GM18873 (cell line): Measurements from ENCODE around the gene PLCXD3.

Experiments used
- ATAC-seq: cut with Tn5 transposase; IDR thresholded peaks from one replicate; pipeline ENCODE4 v1.9.1; 2021; ENCODE audit warnings: mild to moderate bottlenecking, moderate library complexity, moderate number of reproducible peaks; ENCODE audit not compliant: unreplicated experiment, low FRiP score

PLCXD3 gene

GRCh38 chr5:41305056-41305455 lies 205.3 kb downstream of the PLCXD3 start:
- no peak for ATAC-seq

- no peak for ATAC-seq
Measured at GRCh38 chr5:41296066-41296465, 214.3 kb downstream of the PLCXD3 start.

- ATAC-seq, result no peak
Measured at GRCh38 chr5:41291323-41291722, 219.1 kb downstream of the PLCXD3 start.

GRCh38 chr5:41290810-41291209 lies 219.6 kb downstream of the PLCXD3 start:
- no peak for ATAC-seq

- no peak for ATAC-seq
Measured at GRCh38 chr5:41289970-41290464, 220.4 kb downstream of the PLCXD3 start.

GRCh38 chr5:41286696-41287095 lies 223.7 kb downstream of the PLCXD3 start:
- ATAC-seq, result no peak

- no peak for ATAC-seq
Measured at GRCh38 chr5:41286165-41286564, 224.2 kb downstream of the PLCXD3 start.

DNA sequence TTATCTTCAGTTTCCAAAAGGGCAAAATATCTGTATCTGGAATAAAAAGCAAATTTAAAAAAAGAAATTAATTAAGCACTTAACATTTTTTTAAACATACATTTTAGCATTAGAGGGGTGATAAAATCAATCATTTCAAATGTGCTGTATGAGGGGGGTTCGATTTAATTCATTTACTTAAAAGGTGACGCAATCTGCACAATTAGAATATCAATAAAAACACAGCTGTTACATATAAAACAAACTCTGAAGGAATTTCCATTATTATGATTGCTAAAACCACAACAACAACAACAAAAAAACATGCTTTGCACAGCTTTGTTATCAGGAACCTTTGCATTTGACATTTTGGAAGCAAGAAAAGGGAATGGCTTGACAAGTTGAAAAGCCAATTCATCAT lies 225.5 kb downstream of the PLCXD3 start:
- ATAC-seq, result no peak

GRCh38 chr5:41281215-41281810 lies 229.1 kb downstream of the PLCXD3 start:
- ATAC-seq, result no peak

GRCh38 chr5:41279040-41279439 lies 231.4 kb downstream of the PLCXD3 start:
- no peak for ATAC-seq

- ATAC-seq, result no peak
Measured at GRCh38 chr5:41277476-41278245, 232.7 kb downstream of the PLCXD3 start.

GRCh38 chr5:41275813-41276512 lies 234.4 kb downstream of the PLCXD3 start:
- peak; percentile 54 for ATAC-seq

DNA sequence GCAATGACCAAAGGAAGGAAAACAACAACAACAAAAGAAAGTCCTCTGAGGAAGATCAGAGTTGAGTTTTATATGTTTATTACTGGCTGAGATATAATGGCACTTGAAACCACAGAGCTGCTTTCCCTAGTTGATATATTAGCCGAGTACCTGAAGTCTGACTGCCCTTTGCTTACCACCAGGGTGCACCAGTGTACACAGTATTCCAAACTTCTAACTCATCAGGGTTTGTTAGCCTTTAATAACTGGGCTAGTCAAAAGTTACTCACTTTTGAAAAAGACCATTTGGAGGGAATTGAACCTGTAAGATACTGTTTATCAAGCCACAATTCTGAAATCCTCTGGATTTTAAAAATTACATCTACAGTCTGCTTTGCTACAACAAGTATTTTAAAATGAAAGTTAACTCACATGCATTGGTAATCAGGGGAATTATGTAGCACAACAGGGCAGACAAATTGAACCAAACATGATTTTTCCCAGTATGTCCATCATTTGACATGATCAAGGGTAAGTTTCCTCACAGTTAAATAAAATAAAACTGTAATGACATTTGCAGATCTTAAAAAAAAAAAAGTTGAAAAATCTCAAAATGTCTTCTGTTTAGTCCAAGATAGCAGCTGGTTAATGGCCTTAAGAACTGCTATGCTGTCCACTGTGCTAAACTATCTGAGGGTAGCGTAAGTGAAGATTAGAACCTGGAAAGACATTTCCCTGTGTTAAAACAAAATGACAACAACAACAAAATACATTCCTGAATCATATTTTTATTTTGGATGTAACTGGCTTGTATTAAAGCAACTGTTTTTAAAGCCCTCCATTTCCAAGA lies 239.8 kb downstream of the PLCXD3 start:
- ATAC-seq, result peak; percentile 89

DNA sequence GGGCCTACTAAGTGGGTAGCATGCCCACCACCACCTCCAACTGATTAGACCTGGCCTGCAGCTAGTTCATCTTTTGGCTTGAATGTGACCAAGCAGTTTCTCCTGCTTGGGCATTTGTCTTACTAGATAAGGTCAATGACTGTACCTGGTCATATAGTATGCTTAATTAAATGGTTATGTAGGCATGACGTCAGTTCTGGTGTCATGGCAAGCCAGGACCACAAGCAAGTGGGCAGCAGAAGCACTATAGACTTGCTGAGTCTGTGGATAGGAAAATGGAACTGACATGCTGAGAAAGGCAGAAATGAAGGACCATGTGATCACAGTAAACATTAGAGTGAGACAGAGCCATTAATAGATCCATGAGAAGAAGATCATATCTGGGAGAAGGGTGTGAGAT lies 241.5 kb downstream of the PLCXD3 start:
- no peak for ATAC-seq

- ATAC-seq, result no peak
Measured at GRCh38 chr5:41266377-41266776, 244.0 kb downstream of the PLCXD3 start.

DNA sequence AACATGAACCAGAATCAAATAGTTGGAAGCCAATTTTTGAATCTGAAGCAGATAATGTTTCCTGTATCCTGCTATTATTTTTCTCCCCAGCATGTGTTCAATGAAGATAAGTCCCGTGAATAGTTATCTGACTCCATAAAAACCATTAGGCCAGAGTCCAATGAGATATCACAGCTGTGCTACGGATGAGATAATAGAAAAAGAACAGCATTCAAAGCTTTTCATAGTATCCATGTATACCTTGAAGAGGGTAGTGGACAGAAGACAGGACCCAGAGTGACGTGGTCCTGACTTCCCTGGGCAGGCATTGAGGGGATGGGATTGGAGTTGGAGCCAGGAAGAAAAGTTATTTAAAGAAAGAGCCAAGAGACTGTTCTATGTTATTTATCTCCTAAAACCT lies 246.4 kb downstream of the PLCXD3 start:
- ATAC-seq, result no peak

- ATAC-seq, result no peak
Measured at GRCh38 chr5:41263335-41263734, 247.1 kb downstream of the PLCXD3 start.
